MM.1S (cell line): ENCODE measurements around the gene SLC4A5.

Experiments
- DNase-seq: peaks from one replicate; pipeline ENCODE4 v3.0.0-alpha.2; 2015
- H2AFZ ChIP-seq: fragments of 300-600 bp; sonication (generic); 2 replicates; pipeline ENCODE4 v1.6.0; 2016; ENCODE audit warnings: antibody characterized with exemption, low read length
- H3F3A ChIP-seq: fragments of 300-600 bp; sonication (generic); 2 replicates; pipeline ENCODE4 v1.6.1; 2016; ENCODE audit warnings: mild to moderate bottlenecking, antibody characterized with exemption, low read length, moderate library complexity, mixed read lengths; ENCODE audit not compliant: insufficient read depth
- H3K27ac ChIP-seq: fragments of 300-600 bp; sonication (generic); 2 replicates; pipeline ENCODE4 v1.5.1; 2016; ENCODE audit warnings: mild to moderate bottlenecking, low read length
- H3K27me3 ChIP-seq: fragments of 300-600 bp; sonication (generic); replicated peaks from 2 replicates; pipeline ENCODE4 v1.6.0; 2016; ENCODE audit warnings: low read length; ENCODE audit not compliant: insufficient read depth
- H3K36me3 ChIP-seq: fragments of 300-600 bp; sonication (generic); replicated peaks from 2 replicates; pipeline ENCODE4 v1.6.1; 2016; ENCODE audit warnings: mild to moderate bottlenecking, low read length, mixed read lengths; ENCODE audit not compliant: insufficient read depth
- H3K4me1 ChIP-seq: fragments of 300-600 bp; sonication (generic); 2 replicates; pipeline ENCODE4 v1.6.1; 2016; ENCODE audit warnings: low read length, mixed read lengths
- H3K4me2 ChIP-seq: fragments of 300-600 bp; sonication (generic); 2 replicates; pipeline ENCODE4 v1.6.0; 2016; ENCODE audit warnings: low read depth, low read length
- H3K4me3 ChIP-seq: fragments of 300-600 bp; sonication (generic); 2 replicates; pipeline ENCODE4 v1.5.1; 2016; ENCODE audit warnings: low read length, mixed read lengths
- H3K79me2 ChIP-seq: fragments of 300-600 bp; sonication (generic); 2 replicates; pipeline ENCODE4 v1.6.1; 2016; ENCODE audit warnings: mixed run types, low read length, mixed read lengths
- H3K9ac ChIP-seq: fragments of 300-600 bp; sonication (generic); 2 replicates; pipeline ENCODE4 v1.6.1; 2016; ENCODE audit warnings: low read length, mixed read lengths
- H3K9me2 ChIP-seq: fragments of 300-600 bp; sonication (generic); replicated peaks from 2 replicates; pipeline ENCODE4 v1.6.1; 2016; ENCODE audit warnings: mild to moderate bottlenecking, low read length, mixed read lengths; ENCODE audit not compliant: insufficient read depth
- H3K9me3 ChIP-seq: fragments of 300-600 bp; sonication (generic); replicated peaks from 2 replicates; pipeline ENCODE4 v1.6.1; 2016; ENCODE audit warnings: mild to moderate bottlenecking, low read length, mixed read lengths; ENCODE audit not compliant: insufficient read depth
- H4K20me1 ChIP-seq: fragments of 300-600 bp; sonication (generic); 2 replicates; pipeline ENCODE4 v1.6.1; 2016; ENCODE audit warnings: mild to moderate bottlenecking, low read length, moderate library complexity, mixed read lengths; ENCODE audit not compliant: insufficient read depth
- CTCF ChIP-seq: fragments of 300-600 bp; sonication (generic); IDR thresholded peaks from 2 replicates; pipeline ENCODE4 v1.5.1; 2016; ENCODE audit warnings: antibody characterized with exemption, low read length, mixed read lengths
- EZH2 ChIP-seq: fragments of 300-600 bp; sonication (generic); optimal IDR thresholded peaks from 2 replicates; pipeline ENCODE3; 2017; ENCODE audit warnings: low read depth, mild to moderate bottlenecking, antibody characterized with exemption, low read length, mixed read lengths
- EZH2phosphoT487 ChIP-seq: fragments of 300-600 bp; sonication (generic); IDR thresholded peaks from 2 replicates; pipeline ENCODE4 v1.6.1; 2018; ENCODE audit warnings: antibody characterized with exemption, low read length

Gene SLC4A5

GRCh38 chr2:74261204-74261864 is 81.9 kb downstream of the SLC4A5 start:
- Histone ChIP-seq H4K20me1 (no peaks in the 10 kb centered on the region), H3K9me3 (no peaks in the 10 kb centered on the region), H3K9me2 (no peaks in the 10 kb centered on the region), H3K4me3 (no peak overlapping the region), H3K36me3 (no peaks in the 10 kb centered on the region), H3K79me2 (no peaks in the 10 kb centered on the region), H3K27ac (no peak overlapping the region), H2AFZ (no peak overlapping the region), H3K4me2 (no peak overlapping the region), H3F3A (no peaks in the 10 kb centered on the region), H3K27me3 (no peaks in the 10 kb centered on the region), H3K9ac (no peak overlapping the region), H3K4me1 (no peaks in the 10 kb centered on the region)
- no peak for DNase-seq
- TF ChIP-seq EZH2 (no peak), EZH2phosphoT487 (no peak), CTCF (no peak)

GRCh38 chr2:74260495-74260894 is 82.7 kb downstream of the SLC4A5 start:
- DNase-seq: no peak
- Histone ChIP-seq H4K20me1 (no peaks in the 10 kb centered on the region), H3K36me3 (no peaks in the 10 kb centered on the region), H3K79me2 (no peaks in the 10 kb centered on the region), H3K4me1 (no peaks in the 10 kb centered on the region), H3K27me3 (no peaks in the 10 kb centered on the region), H3K9me3 (no peaks in the 10 kb centered on the region), H3K9ac (no peak overlapping the region), H2AFZ (no peak overlapping the region), H3K27ac (no peak overlapping the region), H3K9me2 (no peaks in the 10 kb centered on the region), H3F3A (no peaks in the 10 kb centered on the region), H3K4me3 (no peak overlapping the region), H3K4me2 (no peak overlapping the region)
- TF ChIP-seq CTCF: no peak
- TF ChIP-seq EZH2: no peak
- TF ChIP-seq EZH2phosphoT487: no peak

GRCh38 chr2:74259733-74260132 is 83.5 kb downstream of the SLC4A5 start:
- no peak for DNase-seq
- Histone ChIP-seq H3K4me2 (no peak overlapping the region), H3K4me3 (no peak overlapping the region), H3K79me2 (no peaks in the 10 kb centered on the region), H4K20me1 (no peaks in the 10 kb centered on the region), H2AFZ (no peak overlapping the region), H3K27ac (no peak overlapping the region), H3K9me2 (no peaks in the 10 kb centered on the region), H3K9me3 (no peaks in the 10 kb centered on the region), H3F3A (no peaks in the 10 kb centered on the region), H3K36me3 (no peaks in the 10 kb centered on the region), H3K9ac (no peak overlapping the region), H3K27me3 (no peaks in the 10 kb centered on the region), H3K4me1 (no peaks in the 10 kb centered on the region)
- TF ChIP-seq EZH2phosphoT487 (no peak), CTCF (no peak), EZH2 (no peak)
